Heart left ventricle (tissue), 16 donors: ENCODE measurements around the gene AP4M1. TPM values are rescaled to one million over a fixed set of nuclear protein-coding genes. Genes with fewer than 3 reads are reported as not detected.

ENCODE experiments used
- ATAC-seq, 4 donors: fragments of 200-7000 bp; cut with Tn5 transposase; one replicate each; pipeline ENCODE4 v1.9.1; 2020 to 2022; ENCODE audit warnings: moderate library complexity in 4 of 4, mild to moderate bottlenecking in 3 of 4, moderate number of reproducible peaks in 1 of 4
- DNase-seq, 5 donors: peaks; one replicate each; pipeline ENCODE4 v3.0.0-alpha.2; 2020
- H3K27ac ChIP-seq, 12 donors: fragments of 200-600 bp; sonication (generic) in 4 of 12; one replicate each; pipeline versions ENCODE4 v1.5.0 to v1.8.0; 2016 to 2022; ENCODE audit warnings: mild to moderate bottlenecking in 2 of 12
- H3K27me3 ChIP-seq, 9 donors: fragments of 200-600 bp; sonication (generic) in 2 of 9; one replicate each; pipeline versions ENCODE4 v1.5.1 to v1.8.0; 2016 to 2022; ENCODE audit warnings: mild to moderate bottlenecking in 3 of 9
- H3K36me3 ChIP-seq, 9 donors: fragments of 200-600 bp; sonication (generic) in 2 of 9; one replicate each; pipeline versions ENCODE4 v1.5.0 to v1.8.0; 2018 to 2022; ENCODE audit warnings: mild to moderate bottlenecking in 2 of 9
- H3K4me1 ChIP-seq, 12 donors: fragments of 200-600 bp; sonication (generic) in 4 of 12; one replicate each; pipeline versions ENCODE4 v1.5.0 to v1.8.0; 2016 to 2022; ENCODE audit warnings: mild to moderate bottlenecking in 3 of 12
- H3K4me3 ChIP-seq, 12 donors: fragments of 200-600 bp; sonication (generic) in 4 of 12; one replicate each; pipeline versions ENCODE4 v1.5.0 to v1.8.0; 2017 to 2022; ENCODE audit warnings: mild to moderate bottlenecking in 9 of 12, moderate library complexity in 4 of 12
- H3K9me3 ChIP-seq, 12 donors: fragments of 200-600 bp; sonication (generic) in 4 of 12; one replicate each; pipeline versions ENCODE4 v1.5.0 to v1.8.0; 2016 to 2022; ENCODE audit warnings: mild to moderate bottlenecking in 1 of 12
- POLR2A ChIP-seq, 2 donors: fragments of 450-650 bp; IDR thresholded peaks; one replicate each; pipeline ENCODE4 v1.6.1; 2017; ENCODE audit warnings: antibody characterized with exemption in 2 of 2, mild to moderate bottlenecking in 2 of 2, moderate library complexity in 2 of 2
- WGBS, 4 donors: extraction: QIAGEN DNeasy Blood & Tissue Kit in 2 of 4; methylation state at CpG; one replicate each; pipeline versions ENCODE4 v1.1.5 to v1.1.7; 2013 to 2018; 5-methylcytosine and 5-hydroxymethylcytosine counted together
- intact Hi-C, 10 donors: fragments of 100-400 bp; cut with DNase I; formaldehyde crosslinking; loops; one replicate each; pipeline versions ENCODE4 v1.11.1 to v1.14.2; 2022
- polyA plus RNA-seq, 2 donors: library from polyadenylated mRNA; stranded (reverse); fragments of 200-250 nt; gene quantifications; one replicate each; pipeline ENCODE4 v1.2.3, GENCODE V29; 2013
- total RNA-seq, 9 donors: library from RNA; depleted of rRNA in 2 of 9; stranded (reverse); fragments of >200 nt in 2 of 9; fragmentation: NEBNext Ultra II Directional in 3 of 9; extraction: Animal tissue kit (Norgen Biotek cat#: 25700) in 3 of 9; gene quantifications; one replicate each; pipeline versions ENCODE4 v1.1.0 to v1.2.4, GENCODE V29; 2016 to 2023
- TF ChIP-seq, protein P1 (sequence below), 12 donors: fragments of 200-600 bp; sonication (generic) in 4 of 12; IDR thresholded peaks; one replicate each; pipeline versions ENCODE4 v1.5.0 to v1.8.0; 2018 to 2022; ENCODE audit warnings: antibody characterized with exemption in 12 of 12, mild to moderate bottlenecking in 5 of 12
- donor health status: ischemic (EF 13 %, LVEDD 7.1; RV severe dilation, severe dysfunction).
- donor health status: healthy with polysubstance abuse.
- donor health status: DM: no; HTN: yes; CAD: no.
- donor health status: DM: no; HTN: no; CAD: no.
- donor health status: ischemic (EF 25% LVEDD 6.9; RV normal size, moderate dysfunction).
- donor health status: ischemic (EF 25% LVEDD 5.7; RV mildly dilated, moderate dysfunction).
- donor health status: healthy.
- donor health status: DM: yes; HTN: yes; CAD: no.
- donor health status: ischemic (EF 35%, LVEDD 5.7; RV mildly dilated, moderate dysfunction).
- donor health status: nonischemic (EF 11% LVEDD 7.7; RV severe dilation, severe dysfunction).
- donor health status: DM: yes; HTN: yes; CAD: no.
- donor health status: PGD.
- donor health status: ischemic (EF 29% LVEDD 5.4; RV normal size, mild dysfunction).
- donor health status: nonischemic (EF 23%, LVEDD 6.1; RV moderate dilation, normal function).

AP4M1 gene
- total and polyA plus RNA-seq, 11 donors: 8.9 to 19.3 (median 12.3) TPM

DNA sequence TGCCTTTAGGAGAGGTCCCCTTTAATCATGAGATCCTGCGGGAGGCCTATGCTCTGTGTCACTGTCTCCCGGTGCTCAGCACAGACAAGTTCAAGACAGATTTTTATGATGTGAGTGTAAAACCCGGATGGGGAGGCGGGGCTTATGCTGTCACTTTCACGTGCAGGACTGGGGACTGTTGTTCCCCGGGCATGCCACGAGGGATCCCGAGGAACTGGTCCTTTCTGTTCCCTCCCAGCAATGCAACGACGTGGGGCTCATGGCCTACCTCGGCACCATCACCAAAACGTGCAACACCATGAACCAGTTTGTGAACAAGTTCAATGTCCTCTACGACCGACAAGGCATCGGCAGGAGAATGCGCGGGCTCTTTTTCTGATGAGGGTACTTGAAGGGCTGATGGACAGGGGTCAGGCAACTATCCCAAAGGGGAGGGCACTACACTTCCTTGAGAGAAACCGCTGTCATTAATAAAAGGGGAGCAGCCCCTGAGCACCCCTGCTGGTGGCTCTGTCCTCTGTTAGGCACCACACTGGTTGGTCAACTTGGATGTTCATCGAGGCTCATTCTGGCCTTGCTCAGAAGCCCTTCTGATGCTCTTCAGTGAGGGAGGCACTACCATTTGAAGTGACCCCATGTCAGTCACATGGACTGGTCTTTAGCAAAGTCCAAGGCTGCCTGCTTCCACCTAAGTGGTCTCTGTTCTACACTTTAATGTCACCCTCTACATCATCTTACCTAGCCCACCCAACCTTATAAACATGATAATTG, 9.8 kb upstream of the AP4M1 start:
- peaks cover 0 to 28% (median 16%) of the 10 kb centered on the region in 12 donors for H3K4me1 ChIP-seq
- H3K36me3 ChIP-seq: peaks cover 0 to 66% (median 64%) of the 10 kb centered on the region in 9 donors
- H3K4me3 ChIP-seq: no peak overlapping the region
- WGBS, 4 donors: 63 to 74% (median 69%) methylated on average over 14 to 19 of the region's 19 CpGs
- no peaks in the 10 kb centered on the region for H3K9me3 ChIP-seq
- intact Hi-C loops: loop anchor here in 1 of 10 donors (5.0 kb wide), 1 partner anchor 36 kb away; the partner anchor contains the start of gene MBLAC1
- ATAC-seq (no peak), DNase-seq (no peak)
- H3K27ac ChIP-seq: no peak overlapping the region
- no peaks in the 10 kb centered on the region for H3K27me3 ChIP-seq
- TF ChIP-seq, protein P1, sequence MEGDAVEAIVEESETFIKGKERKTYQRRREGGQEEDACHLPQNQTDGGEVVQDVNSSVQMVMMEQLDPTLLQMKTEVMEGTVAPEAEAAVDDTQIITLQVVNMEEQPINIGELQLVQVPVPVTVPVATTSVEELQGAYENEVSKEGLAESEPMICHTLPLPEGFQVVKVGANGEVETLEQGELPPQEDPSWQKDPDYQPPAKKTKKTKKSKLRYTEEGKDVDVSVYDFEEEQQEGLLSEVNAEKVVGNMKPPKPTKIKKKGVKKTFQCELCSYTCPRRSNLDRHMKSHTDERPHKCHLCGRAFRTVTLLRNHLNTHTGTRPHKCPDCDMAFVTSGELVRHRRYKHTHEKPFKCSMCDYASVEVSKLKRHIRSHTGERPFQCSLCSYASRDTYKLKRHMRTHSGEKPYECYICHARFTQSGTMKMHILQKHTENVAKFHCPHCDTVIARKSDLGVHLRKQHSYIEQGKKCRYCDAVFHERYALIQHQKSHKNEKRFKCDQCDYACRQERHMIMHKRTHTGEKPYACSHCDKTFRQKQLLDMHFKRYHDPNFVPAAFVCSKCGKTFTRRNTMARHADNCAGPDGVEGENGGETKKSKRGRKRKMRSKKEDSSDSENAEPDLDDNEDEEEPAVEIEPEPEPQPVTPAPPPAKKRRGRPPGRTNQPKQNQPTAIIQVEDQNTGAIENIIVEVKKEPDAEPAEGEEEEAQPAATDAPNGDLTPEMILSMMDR (IDR thresholded peaks at IDR 0.05): no peak
- TF ChIP-seq POLR2A (IDR thresholded peaks at IDR 0.05): no peak

DNA sequence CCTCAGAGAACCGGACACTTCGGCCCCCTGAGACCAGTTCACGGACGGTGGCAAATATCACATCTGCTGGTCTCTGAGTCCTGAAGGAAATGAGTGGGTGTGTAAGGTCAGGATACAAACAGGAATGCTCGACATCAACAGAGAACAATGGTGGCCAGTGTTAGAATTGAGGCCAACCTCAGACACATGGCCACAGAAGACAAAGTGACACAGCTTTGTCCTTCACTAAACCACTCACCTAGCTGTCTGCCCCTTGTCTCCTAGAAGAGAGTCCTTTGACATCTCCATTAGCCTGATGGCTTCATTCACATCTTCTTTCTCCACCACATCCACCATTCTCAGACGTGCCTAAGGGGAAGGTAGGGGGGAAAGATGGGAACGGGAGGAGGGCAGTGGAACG, 8.4 kb upstream of the AP4M1 start:
- H3K4me3 ChIP-seq: no peak overlapping the region
- WGBS, 4 donors: 39 to 53% (median 45%) methylated on average over 8 of the region's 8 CpGs
- TF ChIP-seq, protein P1 (IDR thresholded peaks at IDR 0.05): no peak
- no peak for TF ChIP-seq POLR2A (IDR thresholded peaks at IDR 0.05)
- H3K36me3 ChIP-seq: peaks cover 0 to 81% (median 78%) of the 10 kb centered on the region in 9 donors
- intact Hi-C loops: loop anchor here in 1 of 10 donors (5.0 kb wide), 1 partner anchor 34 kb away; the partner anchor contains the start of gene MBLAC1
- H3K9me3 ChIP-seq: no peaks in the 10 kb centered on the region
- H3K4me1 ChIP-seq: peaks cover 0 to 27% (median 14%) of the 10 kb centered on the region in 12 donors
- ATAC-seq: peak in 1 of 4 donors; percentile 32
- H3K27ac ChIP-seq: peak overlapping the region in 2 of 12 donors; percentile 5 to 17
- no peak for DNase-seq
- H3K27me3 ChIP-seq: no peaks in the 10 kb centered on the region

DNA sequence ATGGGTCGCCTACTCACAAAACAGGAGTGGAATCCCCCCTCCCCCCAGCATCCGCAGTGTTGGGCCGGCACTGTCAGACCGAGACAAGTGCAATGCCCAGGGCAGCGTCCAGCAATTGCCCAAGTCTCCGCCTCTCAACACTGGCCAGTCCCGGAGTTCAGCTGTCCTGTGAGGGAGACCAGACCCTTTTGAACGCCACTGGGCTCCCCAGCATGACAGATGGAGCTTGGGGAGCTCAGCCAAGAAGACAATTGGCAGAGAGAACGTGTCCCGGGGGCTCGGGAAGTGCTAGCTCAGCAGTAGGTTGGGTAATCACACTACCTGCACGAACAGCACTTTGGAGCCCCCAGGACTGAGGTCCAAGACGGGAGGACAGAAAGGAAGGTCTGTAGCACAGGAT, 7.9 kb upstream of the AP4M1 start:
- no peaks in the 10 kb centered on the region for H3K9me3 ChIP-seq
- intact Hi-C loops: loop anchor here in 1 of 10 donors (5.0 kb wide), 1 partner anchor 34 kb away; the partner anchor contains the start of gene MBLAC1
- DNase-seq (no peak), ATAC-seq (no peak)
- H3K27me3 ChIP-seq: no peaks in the 10 kb centered on the region
- no peak overlapping the region for H3K4me3 ChIP-seq
- H3K27ac ChIP-seq: peak overlapping the region in 2 of 12 donors; percentile 5 to 17
- peaks cover 0 to 85% (median 83%) of the 10 kb centered on the region in 9 donors for H3K36me3 ChIP-seq
- peaks cover 0 to 22% (median 9%) of the 10 kb centered on the region in 12 donors for H3K4me1 ChIP-seq
- TF ChIP-seq POLR2A (IDR thresholded peaks at IDR 0.05): no peak
- TF ChIP-seq, protein P1 (IDR thresholded peaks at IDR 0.05): no peak
- WGBS, 4 donors: 44 to 47% (median 45%) methylated on average over 6 to 13 of the region's 13 CpGs

DNA sequence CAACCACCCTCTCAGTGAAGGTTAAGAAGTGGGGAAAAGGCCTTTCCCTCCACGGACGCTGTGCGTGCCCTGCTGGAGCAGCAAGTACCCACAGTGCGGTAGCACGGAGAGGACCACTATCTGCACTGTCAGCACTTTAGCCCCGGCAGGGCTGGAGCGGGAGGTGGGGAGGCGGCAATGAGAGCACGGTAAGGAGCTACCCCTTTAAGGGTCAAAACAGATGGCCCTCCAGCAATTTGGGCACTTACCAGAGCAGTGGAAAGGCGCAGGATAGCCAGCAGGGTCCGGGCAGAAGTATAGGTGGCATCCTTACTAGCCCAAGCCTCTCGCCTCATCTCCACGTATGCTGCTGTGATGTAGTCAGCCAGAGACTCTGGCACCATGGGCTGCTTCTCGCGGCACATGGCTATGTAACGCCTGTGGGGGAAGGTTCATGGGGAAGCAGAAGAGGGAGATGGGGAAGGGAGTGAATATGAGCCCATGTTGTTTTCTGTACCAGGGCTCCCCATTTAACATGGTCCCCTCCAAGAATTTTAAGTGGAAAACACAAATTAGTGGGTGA, 7.4 kb upstream of the AP4M1 start:
- Histone ChIP-seq H3K9me3 (no peaks in the 10 kb centered on the region), H3K27me3 (no peaks in the 10 kb centered on the region), H3K4me3 (no peak overlapping the region), H3K36me3 (peaks cover 0 to 90% (median 88%) of the 10 kb centered on the region in 9 donors), H3K27ac (no peak overlapping the region), H3K4me1 (peaks cover 0 to 23% (median 10%) of the 10 kb centered on the region in 12 donors)
- intact Hi-C loops: loop anchor here in 1 of 10 donors (5.0 kb wide), 1 partner anchor 33 kb away; the partner anchor contains the start of gene MBLAC1
- no peak for DNase-seq
- ATAC-seq: peak in 2 of 4 donors; percentile 3 to 14
- 79 to 81% (median 81%) methylated on average over 16 of the region's 16 CpGs for WGBS, 4 donors
- TF ChIP-seq, protein P1 (IDR thresholded peaks at IDR 0.05): no peak
- TF ChIP-seq POLR2A (IDR thresholded peaks at IDR 0.05): no peak
